22Rv1 (cell line): Measurements from ENCODE around the gene LTBP3.
"Not testable (repeated sequence)": the region's sequence is repeated elsewhere in the genome, so short reads cannot be mapped to it uniquely, and the experiment has no call there.

Experiments
- H3K27ac ChIP-seq: fragments of 450-650 bp; 2 replicates; pipeline ENCODE4 v1.5.1; 2017
- CTCF ChIP-seq: fragments of 450-650 bp; IDR thresholded peaks from 2 replicates; pipeline ENCODE4 v1.5.1; 2017; ENCODE audit warnings: mild to moderate bottlenecking
- ZFX ChIP-seq: fragments of 450-650 bp; IDR thresholded peaks from 2 replicates; pipeline ENCODE4 v1.6.1; 2017; ENCODE audit warnings: antibody characterized with exemption, borderline replicate concordance

LTBP3 gene

GRCh38 chr11:65569164-65569972, 11.2 kb upstream of the LTBP3 start:
- H3K27ac ChIP-seq: peak overlapping the region; percentile 96
- no peak for TF ChIP-seq CTCF
- TF ChIP-seq ZFX: no peak

GRCh38 chr11:65565624-65566453, 7.7 kb upstream of the LTBP3 start:
- H3K27ac ChIP-seq: no peak overlapping the region
- no peak for TF ChIP-seq ZFX

DNA sequence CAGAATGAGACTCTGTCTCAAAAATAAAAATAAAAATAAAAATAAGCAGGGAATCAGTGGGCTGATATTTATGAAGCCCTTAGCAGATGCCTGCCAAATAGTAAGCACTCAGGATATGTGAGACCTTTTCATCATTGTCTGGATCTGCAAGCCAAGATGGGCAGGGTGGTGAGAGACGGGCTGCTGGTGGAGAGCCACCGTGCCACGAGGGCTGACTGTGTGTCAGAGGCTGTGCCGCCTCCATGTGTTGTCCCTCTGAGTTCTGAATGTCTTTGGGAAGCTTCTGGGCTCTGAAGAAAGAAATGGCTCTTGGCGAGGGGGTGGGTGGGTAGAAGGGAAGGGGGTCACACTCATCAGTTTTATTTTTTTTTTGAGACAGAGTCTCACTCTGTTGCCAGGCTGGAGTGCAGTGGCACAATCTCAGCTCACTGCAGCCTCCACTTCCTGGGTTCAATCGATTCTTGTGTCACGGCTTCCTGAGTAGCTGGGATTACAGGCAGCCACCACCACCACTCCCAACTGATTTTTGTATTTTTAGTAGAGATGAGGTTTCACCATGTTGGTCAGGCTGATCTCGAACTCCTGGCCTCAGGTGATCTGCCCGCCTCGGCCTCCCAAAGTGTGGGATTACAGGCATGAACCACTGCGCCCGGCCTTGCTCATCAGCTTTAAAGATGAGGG, 6.9 kb upstream of the LTBP3 start:
- H3K27ac ChIP-seq: not testable (repeated sequence)

GRCh38 chr11:65563601-65564000, 5.4 kb upstream of the LTBP3 start:
- no peak for TF ChIP-seq CTCF
- TF ChIP-seq ZFX: no peak
- no peak overlapping the region; the same call in 1 of the 2 replicates for H3K27ac ChIP-seq

GRCh38 chr11:65562788-65563187, 4.6 kb upstream of the LTBP3 start:
- no peak overlapping the region for H3K27ac ChIP-seq
- TF ChIP-seq ZFX: no peak
- no peak for TF ChIP-seq CTCF

DNA sequence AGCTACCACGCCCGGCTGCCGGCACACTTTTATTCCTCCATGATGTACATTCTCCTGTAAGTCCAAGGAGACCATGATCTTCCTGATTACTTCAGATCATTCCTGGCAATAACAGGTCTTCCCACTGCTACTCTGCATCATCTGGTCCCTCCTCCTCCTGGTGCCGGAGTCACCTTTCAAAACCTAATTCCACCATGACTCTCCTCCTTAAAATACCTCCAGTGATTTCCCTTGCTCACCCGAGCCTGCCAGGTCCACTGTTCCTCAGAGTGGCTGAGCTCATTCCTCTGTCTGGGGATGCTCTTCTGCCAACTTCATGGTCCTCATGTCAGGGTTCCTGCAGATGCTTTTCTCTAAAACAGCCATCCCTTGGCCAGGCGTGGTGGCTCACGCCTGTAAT, 3.9 kb upstream of the LTBP3 start:
- TF ChIP-seq CTCF (no peak), ZFX (no peak)
- no peak overlapping the region for H3K27ac ChIP-seq

DNA sequence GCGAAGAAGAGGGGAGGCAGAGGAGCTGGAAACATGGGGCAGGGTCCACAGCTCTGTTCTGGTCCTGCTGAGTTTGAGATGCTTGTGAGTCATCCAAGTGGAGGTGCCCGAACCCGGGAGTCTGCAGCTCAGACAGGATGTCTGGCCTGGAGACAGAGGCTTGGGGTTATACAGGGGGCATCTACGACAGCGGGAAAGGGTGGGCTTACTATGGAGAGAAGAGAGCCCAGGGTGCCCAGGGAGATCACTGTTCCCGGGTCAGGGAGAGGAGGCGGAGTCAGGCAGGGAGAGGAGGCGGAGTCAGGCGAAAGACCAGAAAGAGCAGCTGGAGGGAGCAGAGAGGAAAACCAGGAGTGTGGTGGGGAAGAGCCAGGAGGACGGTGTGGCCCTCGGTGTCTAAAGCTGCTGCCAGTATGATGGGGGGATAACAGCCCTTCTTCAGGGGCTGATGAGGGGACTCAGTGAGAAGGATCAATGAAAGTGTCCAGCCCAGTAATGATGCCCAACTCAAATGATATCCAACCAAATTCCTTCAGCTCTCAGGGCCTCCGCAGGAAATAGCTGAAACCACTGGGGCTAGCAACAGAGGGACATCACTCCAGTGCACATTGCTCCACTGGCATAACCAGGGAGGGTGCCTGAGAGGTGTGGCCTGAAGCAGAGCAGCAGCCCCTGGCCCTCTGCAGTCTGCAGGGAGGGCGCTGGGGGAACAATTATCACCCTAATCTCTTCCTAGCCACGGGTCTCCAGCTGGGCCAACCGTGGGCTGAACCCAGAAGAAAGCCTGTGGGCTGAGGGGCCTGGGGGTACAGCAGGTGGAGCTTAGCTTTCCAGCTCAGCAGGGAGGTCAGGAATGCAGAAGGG, 2.6 kb upstream of the LTBP3 start:
- no peak for TF ChIP-seq CTCF
- TF ChIP-seq ZFX: no peak
- peak overlapping the region; percentile 76 for H3K27ac ChIP-seq
